SH-SY5Y (cell line): ENCODE data around the gene THADA.

ENCODE experiments used
- GATA2 ChIP-seq: IDR thresholded peaks from 2 replicates; pipeline ENCODE4 v1.6.1; 2011; ENCODE audit warnings: mild to moderate bottlenecking, low read depth, low read length
- GATA3 ChIP-seq: IDR thresholded peaks from 2 replicates; pipeline ENCODE4 v1.6.1; 2011; ENCODE audit warnings: low read depth, mild to moderate bottlenecking, low read length, moderate library complexity

DNA sequence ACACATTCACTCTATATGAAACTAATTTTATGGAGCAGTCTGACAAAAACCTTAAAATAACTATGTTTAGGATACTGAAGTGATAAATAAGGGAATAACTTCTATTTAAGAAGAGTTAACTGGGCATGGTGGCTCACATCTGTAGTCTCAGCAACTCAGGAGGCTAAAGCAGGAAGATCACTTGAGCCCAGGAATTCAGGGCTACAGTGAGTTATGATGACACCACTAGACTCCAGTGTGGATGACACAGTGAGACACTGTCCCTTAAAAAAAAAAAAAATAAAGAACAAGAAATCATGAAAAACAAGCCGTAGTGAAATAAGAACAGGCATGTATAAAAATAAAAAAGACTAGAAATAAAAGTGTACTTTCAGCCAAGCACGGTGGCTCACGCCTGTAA, 82.0 kb downstream of the THADA start:
- TF ChIP-seq GATA3 (no peak), GATA2 (no peak)
